ENCODE data around the gene CCDC85C.
"Not testable (repeated sequence)": the region's sequence is repeated elsewhere in the genome, so short reads cannot be mapped to it uniquely, and the experiment has no call there.

Gene CCDC85C

DNA sequence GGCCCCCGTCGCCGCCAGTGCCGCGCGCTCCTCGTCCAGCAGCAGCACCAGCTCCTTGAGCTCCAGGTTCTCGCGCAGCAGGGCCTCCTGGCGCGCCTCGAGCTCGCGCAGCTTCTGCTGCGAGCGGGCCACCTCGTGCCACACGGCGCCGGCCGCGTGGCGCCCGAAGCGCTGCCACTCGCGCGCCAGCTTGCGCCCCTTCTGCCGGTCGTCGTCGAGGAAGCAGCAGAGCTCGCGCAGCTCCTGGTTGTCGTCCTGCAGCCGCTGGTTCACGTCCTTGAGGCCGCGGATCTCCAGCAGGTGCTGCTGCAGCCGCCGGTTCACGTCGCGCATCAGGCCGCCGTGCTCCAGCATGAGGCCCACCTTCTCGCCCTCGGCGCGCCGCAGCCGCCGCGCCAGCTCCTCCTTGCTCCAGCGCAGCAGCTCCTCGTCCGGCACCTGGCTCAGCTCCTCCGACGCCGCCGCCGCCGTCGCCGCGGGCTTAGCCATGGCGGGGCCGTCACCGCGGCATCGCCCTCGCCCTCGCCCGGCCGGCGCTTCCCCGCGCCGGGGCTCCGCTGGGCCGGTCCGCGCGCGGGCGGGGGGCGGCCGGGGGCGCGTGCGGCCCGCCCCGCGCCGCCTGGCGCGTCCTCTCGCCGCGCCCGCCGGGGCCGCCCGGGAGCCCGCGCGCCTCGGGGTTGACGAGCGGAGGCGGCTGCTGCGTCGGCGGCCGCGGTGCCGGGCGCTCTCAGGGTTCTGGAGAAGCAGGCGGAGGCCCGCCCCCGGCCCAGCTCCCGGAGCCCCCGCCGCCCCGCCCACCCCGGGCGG, at the start of gene CCDC85C:
TSS of gene CCDC85C (minus strand) at position 737 of the 807 bp plus-strand sequence. CDS start at position 489, 248 bp downstream.
- DNase-seq (ENCODE audit: insufficient read length, low spot score) (no peak), FAIRE-seq (no peak)

- DNase-seq (ENCODE audit: insufficient read length, low spot score) = no peak
- FAIRE-seq = no peak
These were observed 48.1 kb upstream of the CCDC85C start for GRCh38 chr14:99651953-99652746.

GRCh38 chr14:99650189-99650588, 46.2 kb upstream of the CCDC85C start:
- FAIRE-seq (no peak), DNase-seq (ENCODE audit: insufficient read length, low spot score) (no peak)

DNA sequence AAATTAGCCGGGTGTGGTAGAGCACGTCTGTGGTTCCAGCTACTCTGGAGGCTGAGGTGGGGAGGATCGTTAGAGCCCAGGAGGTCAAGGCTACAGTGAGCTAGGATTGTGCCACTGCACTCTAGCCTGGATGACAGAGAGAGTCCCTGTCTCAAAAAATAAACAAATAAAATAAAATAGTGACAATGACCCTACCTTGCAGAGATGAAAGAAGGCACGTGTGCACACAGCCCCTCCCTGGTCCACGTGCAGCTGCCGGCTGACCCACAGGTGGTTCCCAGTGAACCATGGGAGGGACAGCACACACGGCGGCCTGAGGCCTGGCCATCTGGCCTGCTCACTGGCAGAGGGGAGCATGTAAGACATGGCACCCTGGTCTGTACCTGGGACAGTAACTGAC, 45.6 kb upstream of the CCDC85C start:
- FAIRE-seq (no peak), DNase-seq (ENCODE audit: insufficient read length, low spot score) (no peak)

DNA sequence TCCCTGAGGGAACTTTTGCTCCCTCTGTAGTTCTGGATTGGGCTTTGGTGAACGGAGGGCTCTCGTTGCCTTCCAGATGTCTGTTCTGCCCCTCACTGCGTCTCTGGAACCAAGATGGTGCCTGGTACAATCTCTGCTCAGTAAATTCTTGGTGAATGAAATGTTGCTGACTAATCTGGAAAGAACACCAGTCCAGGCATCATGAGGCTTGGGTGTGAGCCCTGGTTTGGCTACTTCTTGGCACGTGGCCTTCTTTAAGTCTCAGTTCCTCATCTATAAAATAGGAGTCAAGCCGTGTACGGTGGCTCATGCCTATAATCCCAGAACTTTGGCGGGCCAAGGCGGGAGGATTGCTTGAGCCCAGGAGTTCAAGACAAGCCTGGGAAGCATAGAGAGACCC, 45.2 kb upstream of the CCDC85C start:
- FAIRE-seq (no peak), DNase-seq (ENCODE audit: insufficient read length, low spot score) (no peak)

DNA sequence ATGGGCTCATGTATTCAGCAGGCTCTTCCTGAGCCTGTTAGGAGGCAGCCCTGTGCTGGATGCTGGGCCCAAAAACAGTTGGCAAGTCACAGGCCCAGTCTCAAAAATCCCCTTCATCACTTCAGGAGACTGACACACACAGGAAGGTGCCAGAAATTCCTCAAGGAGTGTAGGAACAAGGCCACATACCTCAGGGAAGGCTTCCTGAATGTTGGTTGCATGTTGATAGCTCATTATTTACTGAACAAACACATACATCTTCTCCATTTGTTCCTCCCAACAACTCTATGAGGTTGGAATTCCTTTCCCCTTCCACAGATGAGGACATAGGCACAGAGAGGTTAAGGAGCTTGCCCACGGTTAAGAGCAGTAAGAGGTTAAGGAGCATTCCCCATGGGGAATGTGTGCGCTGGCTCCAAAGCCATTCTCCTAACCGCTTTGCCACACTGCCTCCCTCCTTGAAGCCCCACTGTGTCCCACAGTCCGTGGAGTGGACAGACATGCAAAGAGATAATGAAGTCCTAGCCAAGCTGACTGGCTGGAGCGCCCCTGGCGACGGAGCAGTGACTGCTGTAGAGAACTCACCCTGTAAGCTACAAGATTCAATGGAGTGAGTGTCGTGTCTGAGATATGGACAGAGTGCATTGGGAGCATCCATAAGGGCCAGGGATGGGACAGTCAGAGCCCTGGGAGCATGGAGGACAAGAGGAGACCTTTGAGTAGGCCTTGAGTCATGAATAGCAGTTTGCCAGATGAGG, 44.2 kb upstream of the CCDC85C start:
- DNase-seq (ENCODE audit: insufficient read length, low spot score) (no peak), FAIRE-seq (no peak)

- FAIRE-seq = no peak
- no peak for DNase-seq (ENCODE audit: insufficient read length, low spot score)
These were observed 43.4 kb upstream of the CCDC85C start for GRCh38 chr14:99647411-99647810.

- DNase-seq (ENCODE audit: insufficient read length, low spot score) (no peak), FAIRE-seq (no peak)
These were observed 41.8 kb upstream of the CCDC85C start for GRCh38 chr14:99645545-99646505.

- FAIRE-seq (no peak), DNase-seq (ENCODE audit: insufficient read length, low spot score) (no peak)
These were observed 40.9 kb upstream of the CCDC85C start, which contains the start of gene HHIPL1 for GRCh38 chr14:99644723-99645544. Gene HHIPL1 (plus strand): TSS chr14:99645129. CDS start chr14:99645208, 79 bp downstream.

- no peak for FAIRE-seq
- DNase-seq (ENCODE audit: insufficient read length, low spot score) = no peak
These were observed 40.1 kb upstream of the CCDC85C start for GRCh38 chr14:99644035-99644587.

DNA sequence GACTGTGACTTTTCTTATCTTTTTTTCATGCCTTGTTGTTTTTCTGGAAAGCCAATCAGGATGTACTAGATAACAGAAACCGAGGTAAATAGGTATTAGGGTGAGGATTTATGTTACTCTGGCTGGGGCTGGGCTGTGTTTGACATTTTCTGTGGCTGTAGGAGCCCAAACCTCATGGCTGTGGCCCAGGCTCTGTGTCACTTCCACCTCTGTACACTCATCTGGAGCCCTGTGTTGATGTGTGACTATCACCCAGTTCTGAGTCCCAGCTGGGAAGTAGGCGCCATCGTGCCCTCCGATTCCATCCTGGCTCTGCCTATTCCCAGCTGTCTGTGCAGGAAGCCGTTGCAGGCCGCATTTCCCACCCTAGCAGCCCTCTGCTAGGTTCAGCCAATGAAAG, 39.3 kb upstream of the CCDC85C start:
- FAIRE-seq = no peak
- no peak for DNase-seq (ENCODE audit: insufficient read length, low spot score)

GRCh38 chr14:99642771-99643170, 38.8 kb upstream of the CCDC85C start:
- DNase-seq (ENCODE audit: insufficient read length, low spot score); FAIRE-seq: not testable (repeated sequence)

DNA sequence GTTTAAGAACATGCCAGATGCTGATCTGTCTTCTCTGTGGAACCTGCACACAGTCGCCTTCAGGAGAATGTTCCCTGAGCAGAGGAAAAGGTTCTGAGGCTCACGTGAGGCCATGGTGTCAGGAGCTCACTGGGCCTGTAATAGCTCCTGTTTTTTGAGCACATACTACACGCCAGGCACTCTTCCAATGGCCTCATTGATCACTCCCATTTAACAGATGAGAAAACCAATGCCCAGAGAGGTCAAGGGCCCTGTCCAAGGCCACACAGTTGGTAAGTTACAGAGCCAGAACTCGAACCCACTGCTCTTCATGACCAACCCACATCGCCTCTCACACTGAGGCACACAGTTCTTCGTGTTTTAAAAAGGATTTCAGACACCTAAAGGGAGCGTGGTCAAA, 33.6 kb upstream of the CCDC85C start:
- DNase-seq (ENCODE audit: insufficient read length, low spot score) (no peak), FAIRE-seq (no peak)

DNA sequence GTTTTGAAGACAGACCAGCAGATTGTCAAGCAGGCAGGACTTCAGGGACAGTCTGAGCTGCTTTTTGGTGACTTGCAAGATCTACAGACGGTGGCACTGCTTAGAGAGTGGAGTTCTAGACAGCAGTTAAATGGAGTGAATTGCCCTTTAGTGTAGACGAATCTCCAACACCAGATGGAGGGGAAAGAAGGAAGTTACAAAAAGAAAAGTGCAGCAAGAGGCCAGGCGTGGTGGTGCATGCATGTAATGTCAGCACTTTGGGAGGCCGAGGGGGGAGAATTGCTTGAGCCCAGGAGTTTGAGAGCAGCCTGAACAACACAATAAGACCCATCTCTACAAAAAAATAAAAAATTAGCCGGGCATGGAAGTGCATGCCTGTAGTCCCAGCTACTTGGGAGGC, 32.5 kb upstream of the CCDC85C start:
- no peak for FAIRE-seq

DNA sequence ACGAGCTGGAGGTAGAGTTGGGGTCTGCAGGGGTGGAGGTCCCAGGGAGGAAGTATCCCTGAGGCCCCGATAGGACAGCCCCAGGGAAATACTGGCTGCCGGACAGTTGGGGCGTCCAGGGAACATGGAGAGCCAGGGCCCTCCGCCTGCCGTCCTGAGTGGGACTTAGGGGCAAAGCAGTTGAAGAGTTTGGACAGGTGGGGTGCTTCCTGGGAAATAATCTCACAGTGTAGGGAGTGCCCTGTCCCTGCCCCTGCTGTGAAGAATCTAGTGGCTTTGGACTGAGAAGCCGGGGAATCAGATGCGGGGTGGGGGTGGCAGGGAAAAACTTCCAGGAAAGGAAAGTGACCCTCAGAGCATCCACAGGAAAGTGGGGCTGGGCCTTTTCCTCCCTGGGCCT, 31.1 kb upstream of the CCDC85C start:
- DNase-seq (ENCODE audit: insufficient read length, low spot score) = no peak
- FAIRE-seq = no peak

More for the DNA sequence above, 32.5 kb upstream of the CCDC85C start:
- no peak for DNase-seq (ENCODE audit: insufficient read length, low spot score)

- no peak for FAIRE-seq
- DNase-seq (ENCODE audit: insufficient read length, low spot score) = no peak
These were observed 30.4 kb upstream of the CCDC85C start for GRCh38 chr14:99634443-99634842.

DNA sequence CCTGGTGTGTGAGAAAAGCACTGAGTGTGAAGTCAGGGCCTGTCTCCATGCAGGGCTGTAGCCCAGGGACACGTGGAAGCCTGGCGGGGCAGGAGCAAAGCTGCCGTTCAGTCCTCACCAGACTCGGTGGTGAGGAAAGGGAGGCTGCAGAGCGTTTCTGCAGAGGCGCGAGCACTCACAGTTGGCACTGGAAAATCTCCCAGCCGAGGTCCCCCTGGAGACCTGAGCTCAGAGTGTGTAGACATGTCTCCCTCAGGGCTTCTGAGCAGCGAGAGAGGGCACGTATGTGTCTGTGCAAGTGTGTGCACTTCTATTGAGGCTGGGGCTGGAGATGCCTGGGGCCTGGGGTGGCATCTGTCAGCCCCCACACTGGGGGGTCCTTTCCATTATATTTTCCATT, 29.9 kb upstream of the CCDC85C start:
- DNase-seq (ENCODE audit: insufficient read length, low spot score) (no peak), FAIRE-seq (no peak)

GRCh38 chr14:99633141-99633540, 29.1 kb upstream of the CCDC85C start:
- FAIRE-seq (no peak), DNase-seq (ENCODE audit: insufficient read length, low spot score) (no peak)
